Endometrial microvascular endothelial cells (primary cell): ENCODE data around the gene PNPLA6. TPM values are rescaled to one million over a fixed set of nuclear protein-coding genes. Genes with fewer than 3 reads are reported as not detected.

Experiments used
- total RNA-seq: library from RNA; depleted of rRNA; stranded (reverse); fragments of >200 nt; gene quantifications from one replicate; pipeline ENCODE4 v1.2.3, GENCODE V29; 2015; ENCODE audit errors: inconsistent ontology term

PNPLA6 gene
- total RNA-seq, 1 donor from 2014 or later: 180 TPM

Other genes with a start within 250 kb of the PNPLA6 start
- 9.5 TPM for gene INSR, start 241.3 kb upstream of the PNPLA6 start, total RNA-seq
- gene ARHGEF18, start 186.8 kb upstream of the PNPLA6 start, total RNA-seq: 32.9 TPM
- gene PEX11G, start 46.7 kb upstream of the PNPLA6 start, total RNA-seq: 0.84 TPM
- 25.4 TPM for gene ZNF358, start 19.6 kb upstream of the PNPLA6 start, total RNA-seq
- gene MCOLN1, start 13.1 kb upstream of the PNPLA6 start, total RNA-seq: 4.6 TPM
- gene CAMSAP3, start 60.1 kb downstream of the PNPLA6 start, total RNA-seq: not detected
- gene XAB2, start 93.8 kb downstream of the PNPLA6 start, total RNA-seq: 39.7 TPM
- 16.0 TPM for gene PET100, start 94.1 kb downstream of the PNPLA6 start, total RNA-seq
- gene PCP2, start 98.0 kb downstream of the PNPLA6 start, total RNA-seq: not detected
- gene STXBP2, start 101.4 kb downstream of the PNPLA6 start, total RNA-seq: 29.8 TPM
- gene RETN, start 133.3 kb downstream of the PNPLA6 start, total RNA-seq: not detected
- gene MCEMP1, start 141.4 kb downstream of the PNPLA6 start, total RNA-seq: not detected
- gene TRAPPC5, start 145.1 kb downstream of the PNPLA6 start, total RNA-seq: 81.6 TPM
- gene FCER2, start 166.4 kb downstream of the PNPLA6 start, total RNA-seq: not detected
- gene CLEC4G, start 196.4 kb downstream of the PNPLA6 start, total RNA-seq: not detected
- not detected for gene CD209, start 211.8 kb downstream of the PNPLA6 start, total RNA-seq
- not detected for gene CLEC4M, start 227.5 kb downstream of the PNPLA6 start, total RNA-seq